ENCODE results near the gene CTBP2.

DNA sequence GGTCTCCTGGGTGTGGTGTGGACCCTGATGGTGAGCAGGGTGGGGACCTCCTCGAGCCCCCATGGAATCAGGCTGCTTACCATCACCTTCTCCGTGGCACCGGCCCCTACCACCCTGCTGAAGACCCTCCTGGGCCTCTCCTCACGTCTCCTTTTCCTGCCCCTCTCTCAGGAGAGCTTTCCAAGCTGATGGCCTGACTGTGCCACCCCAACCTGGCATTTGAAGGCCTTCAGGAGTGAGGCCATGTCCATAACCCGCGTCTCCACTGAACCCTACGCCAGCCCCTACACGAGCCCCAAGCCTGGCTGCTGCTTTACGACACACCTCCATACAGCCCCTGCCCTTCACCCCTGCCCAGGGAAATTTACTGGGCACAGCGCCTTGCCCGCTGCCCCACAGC, 163.1 kb downstream of the CTBP2 start:
- TF ChIP-seq, protein P1, sequence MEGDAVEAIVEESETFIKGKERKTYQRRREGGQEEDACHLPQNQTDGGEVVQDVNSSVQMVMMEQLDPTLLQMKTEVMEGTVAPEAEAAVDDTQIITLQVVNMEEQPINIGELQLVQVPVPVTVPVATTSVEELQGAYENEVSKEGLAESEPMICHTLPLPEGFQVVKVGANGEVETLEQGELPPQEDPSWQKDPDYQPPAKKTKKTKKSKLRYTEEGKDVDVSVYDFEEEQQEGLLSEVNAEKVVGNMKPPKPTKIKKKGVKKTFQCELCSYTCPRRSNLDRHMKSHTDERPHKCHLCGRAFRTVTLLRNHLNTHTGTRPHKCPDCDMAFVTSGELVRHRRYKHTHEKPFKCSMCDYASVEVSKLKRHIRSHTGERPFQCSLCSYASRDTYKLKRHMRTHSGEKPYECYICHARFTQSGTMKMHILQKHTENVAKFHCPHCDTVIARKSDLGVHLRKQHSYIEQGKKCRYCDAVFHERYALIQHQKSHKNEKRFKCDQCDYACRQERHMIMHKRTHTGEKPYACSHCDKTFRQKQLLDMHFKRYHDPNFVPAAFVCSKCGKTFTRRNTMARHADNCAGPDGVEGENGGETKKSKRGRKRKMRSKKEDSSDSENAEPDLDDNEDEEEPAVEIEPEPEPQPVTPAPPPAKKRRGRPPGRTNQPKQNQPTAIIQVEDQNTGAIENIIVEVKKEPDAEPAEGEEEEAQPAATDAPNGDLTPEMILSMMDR (IDR thresholded peaks at IDR 0.05): no peak
- TF ChIP-seq POLR2A (IDR thresholded peaks at IDR 0.05; ENCODE audit: low read depth) (no peak), POLR2AphosphoS5 (IDR thresholded peaks at IDR 0.05) (no peak)
